Measurements from ENCODE around the gene SUPT20H. TPM values are rescaled to one million over a fixed set of nuclear protein-coding genes. Genes with fewer than 3 reads are reported as not detected.

The SUPT20H gene
- polyA plus RNA-seq, 3 donors: 24.7 to 39.8 (median 35.5) TPM

GRCh38 chr13:37072024-37072423, 12.5 kb upstream of the SUPT20H start:
- Histone ChIP-seq H3K27me3 (ENCODE audit: control insufficient read depth in 2 of 2, insufficient read depth in 2 of 2, low read length in 2 of 2) (no peaks in the 10 kb centered on the region), H3K4me2 (replicated peaks; ENCODE audit: extremely low read depth, low read length, poor library complexity, severe bottlenecking) (no peak overlapping the region), H3K4me1 (ENCODE audit: control insufficient read depth in 1 of 2, insufficient read depth in 2 of 2, low read length in 2 of 2) (no peaks in the 10 kb centered on the region), H3K27ac (ENCODE audit: low read depth in 1 of 2, low read length in 2 of 2) (no peak overlapping the region), H3K36me3 (replicated peaks in 1 of 2; ENCODE audit: control insufficient read depth in 1 of 2, insufficient read depth in 2 of 2, low read length in 2 of 2) (no peaks in the 10 kb centered on the region), H2AFZ (ENCODE audit: insufficient read depth, low read depth, low read length, poor library complexity, severe bottlenecking) (no peak overlapping the region), H3K9me3 (replicated peaks in 1 of 2; ENCODE audit: control insufficient read depth in 1 of 2, insufficient read depth in 1 of 2, low read length in 2 of 2) (no peaks in the 10 kb centered on the region), H3K4me3 (replicated peaks in 1 of 3; ENCODE audit: low read depth in 2 of 3, low read length in 3 of 3) (no peak overlapping the region), H3K79me2 (ENCODE audit: insufficient read depth, low read length) (no peaks in the 10 kb centered on the region), H4K20me1 (ENCODE audit: insufficient read depth, low read length) (no peaks in the 10 kb centered on the region), H3K9ac (ENCODE audit: insufficient read depth, low read length, poor library complexity, severe bottlenecking) (no peak overlapping the region)
- no peak for DNase-seq
- intact Hi-C loops (cut with micrococcal nuclease): loop anchor here in 1 of 2 donors (5.0 kb wide), 1 partner anchor 1515 kb away; no protein-coding TSS in a partner anchor
- H3K27me3 Mint-ChIP-seq (ENCODE audit: low read depth in 3 of 3): peaks cover 4% of the 10 kb centered on the region in 3 donors
- H3K4me1 Mint-ChIP-seq: peaks cover 3% of the 10 kb centered on the region
- H3K9me3 Mint-ChIP-seq: no peaks in the 10 kb centered on the region
- H3K4me3 Mint-ChIP-seq: no peak overlapping the region
- no CpG with 5 or more reads among the region's 4 CpGs for WGBS (ENCODE audit: insufficient coverage)
- no peaks in the 10 kb centered on the region for H3K36me3 Mint-ChIP-seq
- no peak overlapping the region for H3K27ac Mint-ChIP-seq
- no peak for TF ChIP-seq CTCF (IDR thresholded peaks at IDR 0.05)

- no peaks in the 10 kb centered on the region for H3K79me2 ChIP-seq (ENCODE audit: insufficient read depth, low read length)
- no peaks in the 10 kb centered on the region for H3K4me1 Mint-ChIP-seq
- no peak for TF ChIP-seq CTCF (IDR thresholded peaks at IDR 0.05)
- no peaks in the 10 kb centered on the region for H3K36me3 ChIP-seq (replicated peaks in 1 of 2; ENCODE audit: control insufficient read depth in 1 of 2, insufficient read depth in 2 of 2, low read length in 2 of 2)
- no peak overlapping the region for H3K4me3 ChIP-seq (replicated peaks in 1 of 3; ENCODE audit: low read depth in 2 of 3, low read length in 3 of 3)
- H3K9ac ChIP-seq (ENCODE audit: insufficient read depth, low read length, poor library complexity, severe bottlenecking): no peak overlapping the region
- no peak overlapping the region for H3K27ac Mint-ChIP-seq
- H3K9me3 Mint-ChIP-seq: no peaks in the 10 kb centered on the region
- no peak overlapping the region for H3K4me3 Mint-ChIP-seq
- 90% methylated on average over 7 of the region's 7 CpGs for WGBS (ENCODE audit: insufficient coverage)
- DNase-seq: no peak
- H3K4me1 ChIP-seq (ENCODE audit: control insufficient read depth in 1 of 2, insufficient read depth in 2 of 2, low read length in 2 of 2): no peaks in the 10 kb centered on the region
- no peak overlapping the region for H3K4me2 ChIP-seq (replicated peaks; ENCODE audit: extremely low read depth, low read length, poor library complexity, severe bottlenecking)
- H3K9me3 ChIP-seq (replicated peaks in 1 of 2; ENCODE audit: control insufficient read depth in 1 of 2, insufficient read depth in 1 of 2, low read length in 2 of 2): no peaks in the 10 kb centered on the region
- H3K27me3 ChIP-seq (ENCODE audit: control insufficient read depth in 2 of 2, insufficient read depth in 2 of 2, low read length in 2 of 2): no peaks in the 10 kb centered on the region
- H2AFZ ChIP-seq (ENCODE audit: insufficient read depth, low read depth, low read length, poor library complexity, severe bottlenecking): no peak overlapping the region
- no peaks in the 10 kb centered on the region for H3K36me3 Mint-ChIP-seq
- no peak overlapping the region for H3K27ac ChIP-seq (ENCODE audit: low read depth in 1 of 2, low read length in 2 of 2)
- intact Hi-C loops (cut with micrococcal nuclease): loop anchor here in 1 of 2 donors (5.0 kb wide), 1 partner anchor 1516 kb away; no protein-coding TSS in a partner anchor
- H4K20me1 ChIP-seq (ENCODE audit: insufficient read depth, low read length): no peaks in the 10 kb centered on the region
- peaks cover 4 to 5% (median 4%) of the 10 kb centered on the region in 3 donors for H3K27me3 Mint-ChIP-seq (ENCODE audit: low read depth in 3 of 3)
Observed at GRCh38 chr13:37070956-37071355, 11.5 kb upstream of the SUPT20H start.
